HG02763 (cell line): ENCODE results near the gene ZNF260.
"Not testable (repeated sequence)": the region's sequence is repeated elsewhere in the genome, so short reads cannot be mapped to it uniquely, and the experiment has no call there.

ENCODE experiments used
- ATAC-seq: cut with Tn5 transposase; IDR thresholded peaks from one replicate; pipeline ENCODE4 v1.9.1; 2021; ENCODE audit warnings: mild to moderate bottlenecking, moderate library complexity; ENCODE audit not compliant: unreplicated experiment

The ZNF260 gene

DNA sequence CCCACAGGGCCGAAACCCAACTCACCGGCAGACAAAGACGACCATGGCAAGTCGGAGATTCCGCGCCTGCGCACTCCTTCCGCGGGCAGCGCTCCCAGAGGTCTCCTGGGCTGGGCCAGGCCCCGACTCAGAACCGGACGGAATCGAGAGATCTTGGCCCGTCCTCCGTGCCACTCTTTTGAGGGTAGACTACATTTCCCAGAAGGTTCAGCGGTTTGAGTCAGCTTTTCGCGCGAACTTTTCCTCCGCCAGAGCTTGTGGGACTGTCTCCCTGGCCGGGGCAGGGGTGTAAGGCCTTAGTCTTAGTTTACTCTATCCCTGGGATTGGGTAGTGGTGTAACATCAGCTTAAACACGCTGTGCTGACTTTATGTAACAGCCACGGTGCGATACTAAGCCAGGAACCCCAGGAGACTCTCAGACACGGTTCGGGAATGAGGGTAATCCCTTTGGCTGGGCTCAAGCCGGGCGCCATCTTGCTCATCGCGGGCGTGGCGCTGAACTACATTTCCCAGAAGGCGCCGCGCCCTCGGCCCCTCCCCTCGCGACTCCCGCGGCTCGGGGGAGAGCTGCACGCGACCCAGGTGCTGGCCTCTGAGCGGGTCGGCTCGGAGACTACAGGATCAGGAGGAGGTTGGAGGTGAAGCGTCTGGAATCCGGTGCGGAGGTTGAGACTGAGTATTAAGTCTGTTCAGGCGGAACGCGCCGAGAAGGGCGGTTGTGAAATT, at the start of gene ZNF260:
Gene ZNF260 (minus strand): TSS at position 78 of the 727 bp plus-strand sequence. CDS start 13,033 bp downstream, outside the sequence.
- peak; percentile 88 for ATAC-seq

DNA sequence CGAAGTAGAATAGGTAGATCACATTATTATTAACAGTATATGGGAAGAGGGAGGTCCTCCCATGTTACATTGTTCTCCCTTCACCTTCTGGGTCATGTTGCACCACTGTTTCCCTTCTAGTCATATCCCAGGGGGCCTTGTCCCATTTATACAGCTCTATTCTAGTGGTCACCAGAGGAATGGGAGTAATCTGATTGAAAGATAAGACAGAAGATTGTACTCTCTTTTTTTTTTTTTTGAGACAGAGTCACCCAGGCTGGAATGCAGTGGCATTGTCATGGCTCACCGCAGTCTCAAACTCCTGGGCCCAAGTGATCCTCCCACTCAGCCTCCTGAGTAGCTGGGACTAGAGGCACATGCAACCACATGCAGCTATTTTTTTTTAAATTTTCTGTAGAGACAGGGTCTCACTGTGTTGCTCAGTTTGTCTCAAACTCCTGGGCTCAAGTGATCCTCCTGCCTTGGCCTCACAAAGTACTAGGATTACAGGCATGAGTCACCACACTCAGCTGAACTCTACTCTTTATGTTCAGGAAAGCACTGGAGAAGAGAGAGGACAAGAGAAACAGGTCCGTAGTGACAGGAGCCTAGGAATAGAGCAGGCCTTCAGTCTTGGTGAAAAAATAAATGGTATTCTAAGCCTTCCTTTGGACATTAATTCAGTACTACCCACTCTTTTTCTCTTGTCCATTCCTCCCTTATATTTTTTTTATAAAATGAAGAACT, 49.4 kb upstream of the ZNF260 start:
- no peak for ATAC-seq

DNA sequence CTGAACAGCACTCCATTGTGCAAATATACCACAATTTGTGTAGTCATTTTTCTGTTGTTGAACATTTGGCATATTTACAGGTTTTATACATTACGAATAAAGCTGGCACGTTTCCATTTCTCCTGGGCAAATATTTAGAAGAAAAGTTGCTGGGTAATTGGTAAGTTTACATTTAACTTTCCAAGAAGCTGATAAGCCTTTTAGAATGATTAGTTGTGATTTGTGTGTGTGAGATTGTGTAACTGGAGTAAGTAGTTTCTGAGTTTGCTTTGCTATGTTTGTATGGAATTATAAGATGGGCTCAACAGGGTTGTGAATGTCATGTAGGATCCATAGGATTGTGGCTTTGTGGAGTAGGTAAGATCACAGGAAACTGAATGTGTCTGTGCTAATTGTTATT, 46.7 kb upstream of the ZNF260 start:
- ATAC-seq, result no peak

DNA sequence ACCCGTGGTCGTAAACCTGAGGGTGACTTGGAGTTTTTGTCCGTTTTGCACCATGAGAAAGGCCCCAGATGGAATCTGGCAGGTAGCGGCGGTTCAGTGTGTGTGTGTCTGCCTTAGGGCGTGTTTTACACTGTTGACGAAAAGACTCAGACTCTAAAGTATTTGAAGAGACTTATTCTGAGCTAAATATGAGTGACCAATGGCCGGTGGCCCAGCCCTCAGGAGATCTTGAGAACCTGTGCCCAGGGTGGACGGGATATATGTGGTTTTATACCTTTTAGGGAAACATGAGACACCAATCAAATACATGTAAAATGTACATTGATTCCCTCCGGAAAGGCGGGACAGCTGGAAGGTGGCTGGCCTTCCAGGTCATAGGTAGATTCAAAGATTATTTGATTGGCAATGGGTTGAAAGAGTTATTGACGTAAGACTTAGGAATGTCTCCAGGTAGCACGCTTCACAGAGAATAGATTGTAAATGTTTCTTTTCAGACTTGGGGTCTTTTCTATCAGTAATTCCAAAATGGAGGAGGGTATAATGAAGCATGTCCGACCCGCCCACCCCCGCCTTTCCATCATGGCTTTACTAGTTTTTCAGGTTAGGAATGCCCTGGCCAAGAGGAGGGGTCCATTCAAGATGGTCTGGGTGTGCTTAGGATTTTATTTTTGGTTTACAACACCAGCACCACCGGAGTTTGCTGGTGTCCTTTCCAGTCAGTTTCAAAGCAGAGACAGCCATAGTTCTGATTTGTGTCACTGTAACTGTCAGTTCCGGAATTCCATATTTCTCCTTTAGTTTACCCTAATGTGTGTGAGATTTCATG, 46.0 kb upstream of the ZNF260 start:
- peak; percentile 8 for ATAC-seq

DNA sequence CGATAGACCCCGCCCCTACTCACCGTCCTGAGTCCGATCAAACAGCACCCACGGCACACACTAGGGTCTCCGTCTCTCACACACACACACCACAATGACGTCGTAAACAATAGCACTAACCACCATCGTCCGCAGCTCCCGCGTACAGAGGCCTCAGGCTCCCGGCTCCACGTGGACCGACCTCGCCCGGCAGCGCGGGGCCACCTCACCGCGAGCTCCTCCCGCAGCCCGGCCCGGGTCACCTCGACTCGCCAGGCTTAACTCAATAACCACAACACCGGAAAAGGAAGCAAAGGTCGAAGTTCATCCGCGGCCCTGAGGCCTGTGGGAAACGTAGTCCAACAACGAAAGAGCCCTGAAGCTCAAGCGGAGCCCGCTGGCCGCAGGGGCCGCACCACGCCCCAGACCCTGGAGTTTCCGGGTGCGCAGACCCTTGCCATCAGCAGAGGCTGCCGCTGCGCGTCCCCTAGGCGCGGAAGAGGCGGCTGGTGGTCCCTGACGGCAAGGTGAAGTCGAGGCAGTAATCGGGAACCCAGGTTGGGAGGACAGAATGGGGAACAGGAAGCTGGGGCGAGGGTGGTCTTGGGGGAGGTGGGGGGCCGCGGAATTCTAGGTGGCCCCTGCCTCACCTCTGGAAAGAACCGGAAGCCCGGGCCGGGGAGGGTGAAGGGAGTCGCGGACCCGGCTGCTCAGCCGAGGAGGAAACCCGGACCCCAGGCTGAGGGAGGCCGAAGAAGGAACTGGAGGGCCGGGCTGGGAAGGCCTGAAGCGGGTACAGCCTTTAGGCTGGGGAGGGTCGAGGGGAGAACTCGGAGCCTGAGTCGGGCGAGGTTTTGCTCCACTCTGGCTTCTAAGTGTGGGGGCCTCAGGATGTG, 45.2 kb upstream of the ZNF260 start, which contains the start of gene ZNF529:
Gene ZNF529 (minus strand): TSS at position 273 of the 875 bp plus-strand sequence. CDS start 946 bp downstream, outside the sequence.
- ATAC-seq, result peak; percentile 86

DNA sequence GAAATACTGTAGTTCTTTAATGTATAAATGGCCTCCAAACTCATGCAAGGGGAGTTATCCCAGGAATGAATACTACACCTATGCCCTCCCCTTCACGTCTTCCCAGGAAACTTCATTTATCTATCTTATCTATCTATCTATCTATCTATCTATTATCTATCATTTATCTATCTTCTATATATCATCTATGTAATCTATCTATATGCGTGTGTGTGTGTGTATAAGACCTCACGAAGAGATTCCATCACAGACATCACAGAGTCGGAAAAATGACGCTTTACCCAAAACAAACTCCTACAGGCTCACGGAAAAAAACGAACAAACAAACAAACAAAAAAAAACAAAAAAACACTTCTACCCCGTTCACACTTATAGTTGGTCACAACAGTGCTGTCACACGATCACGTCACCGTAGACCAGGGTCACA, 44.5 kb upstream of the ZNF260 start:
- no peak for ATAC-seq

DNA sequence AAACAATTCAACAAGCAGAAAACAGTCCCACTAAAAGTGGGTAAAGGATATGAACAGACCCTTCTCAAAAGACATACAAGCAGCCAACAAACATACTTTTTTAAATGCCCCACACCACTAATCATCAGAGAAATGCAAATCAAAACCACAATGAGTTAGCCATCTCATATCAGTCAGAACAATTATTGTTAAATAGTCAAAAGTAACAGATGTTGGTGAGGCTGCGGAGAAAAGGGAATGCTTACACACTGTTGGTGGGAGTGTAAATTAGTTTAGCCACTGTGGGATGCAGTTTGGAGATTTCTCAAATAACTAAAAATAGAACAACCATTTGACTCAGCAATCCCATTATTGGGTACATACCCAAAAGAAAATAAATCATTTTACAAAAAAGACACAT, 36.3 kb upstream of the ZNF260 start:
- no peak for ATAC-seq

DNA sequence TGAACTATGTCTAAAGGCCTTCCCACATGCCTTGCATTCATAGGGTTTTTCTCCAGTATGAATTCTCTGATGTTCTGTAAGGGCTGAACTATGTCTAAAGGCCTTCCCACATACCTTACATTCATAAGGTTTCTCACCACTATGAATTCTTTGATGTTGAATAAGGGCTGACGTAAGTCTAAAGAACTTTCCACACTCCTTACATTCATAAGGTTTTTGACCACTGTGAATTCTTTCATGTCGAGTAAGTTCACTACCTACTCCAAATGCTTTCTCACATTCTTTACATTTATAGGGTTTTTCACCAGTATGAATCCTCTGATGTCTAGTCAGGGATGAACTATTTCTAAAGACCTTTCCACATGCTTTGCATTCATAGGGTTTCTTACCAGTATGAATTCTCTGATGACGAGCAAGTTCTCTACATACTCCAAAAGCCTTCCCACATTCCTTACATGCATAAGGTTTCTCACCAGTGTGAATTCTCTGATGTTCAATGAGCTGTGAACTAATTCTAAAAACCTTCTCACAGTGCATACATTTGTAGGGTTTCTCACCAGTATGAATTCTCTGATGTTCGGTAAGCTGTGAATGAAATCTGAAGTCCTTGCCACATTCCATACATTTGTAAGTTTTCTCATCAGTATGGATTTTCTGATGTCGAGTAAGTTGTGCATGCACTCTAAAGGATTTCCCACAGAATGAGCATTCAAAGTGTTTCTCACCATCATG, 19.1 kb upstream of the ZNF260 start:
- no peak for ATAC-seq

DNA sequence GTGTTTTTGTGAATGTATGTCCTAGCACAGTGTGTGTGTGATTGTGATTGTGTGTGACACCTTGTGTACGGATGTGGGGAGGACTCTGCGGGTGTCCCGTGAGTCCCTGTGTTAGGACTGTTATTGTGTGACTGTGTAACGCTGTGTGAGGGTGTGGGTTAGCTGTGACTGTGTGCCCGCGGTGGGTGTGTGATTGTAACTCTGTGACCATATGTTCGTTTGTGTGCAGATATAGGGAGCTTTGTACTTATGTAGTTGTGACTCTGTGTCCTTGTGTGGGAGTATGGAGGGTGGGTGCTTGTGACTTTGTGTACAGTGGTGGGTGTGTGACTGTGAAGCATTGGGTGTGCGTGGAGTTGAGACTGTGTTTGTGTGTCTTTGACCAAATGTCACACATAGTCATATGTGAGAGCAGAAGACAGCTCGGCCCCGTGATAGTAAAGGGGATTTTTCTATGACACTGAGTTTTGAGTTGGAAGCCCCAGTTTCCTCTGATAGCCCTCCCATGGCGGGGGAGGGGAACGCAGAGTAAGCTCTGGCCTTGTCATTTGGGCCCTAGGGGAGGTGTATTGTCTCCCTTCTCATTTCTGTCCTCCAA, 949 bp upstream of the ZNF260 start:
- ATAC-seq, result no peak

DNA sequence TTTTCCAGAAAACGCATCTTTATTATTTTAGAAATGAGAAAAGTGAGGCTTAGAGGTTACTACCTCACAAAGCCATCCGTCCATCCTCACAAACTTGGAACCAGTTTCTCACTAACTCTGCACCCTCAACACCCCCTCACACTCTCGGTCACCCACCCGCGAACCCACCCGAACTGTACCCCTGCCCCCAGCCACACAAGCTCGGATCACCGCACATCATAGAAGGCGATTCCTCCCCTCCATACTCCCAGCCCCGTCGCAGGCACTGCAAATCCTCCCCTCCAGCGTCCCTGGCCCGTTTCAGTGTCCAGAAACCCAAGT, 238 bp downstream of the ZNF260 start:
- ATAC-seq, result no peak

DNA sequence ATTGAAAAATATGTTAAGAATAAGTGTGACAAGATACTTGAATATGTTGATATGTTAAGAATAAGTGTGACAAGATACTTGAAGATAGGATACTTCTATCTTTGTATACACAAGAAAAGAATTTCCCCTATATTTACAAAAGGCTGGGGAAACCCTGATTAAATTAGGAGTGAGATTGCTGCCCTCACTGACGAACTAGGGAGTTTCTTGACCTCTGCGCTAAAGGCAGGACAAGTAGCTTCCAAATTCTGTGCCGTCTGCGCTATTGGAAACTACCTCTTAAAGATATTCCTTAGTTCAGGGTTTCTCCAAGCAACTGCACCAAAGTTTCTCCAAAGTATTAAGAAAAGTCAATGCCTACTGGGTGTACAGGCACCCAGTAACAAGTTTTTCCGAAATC, 730 bp downstream of the ZNF260 start:
- ATAC-seq, result no peak

DNA sequence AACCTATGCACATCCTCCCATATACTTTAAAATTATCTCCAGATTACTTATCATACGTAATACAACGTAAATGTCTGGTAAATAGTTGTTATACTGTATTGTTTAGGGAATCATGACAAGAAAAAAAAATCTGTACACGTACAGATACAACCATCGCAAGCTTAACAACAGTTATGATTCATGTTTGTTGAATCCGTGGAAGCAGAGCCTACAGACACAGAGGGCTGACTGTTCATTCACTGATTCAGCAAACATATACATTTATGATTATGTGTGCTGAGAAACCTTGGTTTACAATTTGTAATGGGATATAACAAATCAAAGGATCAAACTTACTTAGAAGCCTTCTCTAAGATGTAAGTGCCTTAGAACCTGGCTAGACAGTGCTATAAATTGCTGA, 1.5 kb downstream of the ZNF260 start:
- no peak for ATAC-seq

DNA sequence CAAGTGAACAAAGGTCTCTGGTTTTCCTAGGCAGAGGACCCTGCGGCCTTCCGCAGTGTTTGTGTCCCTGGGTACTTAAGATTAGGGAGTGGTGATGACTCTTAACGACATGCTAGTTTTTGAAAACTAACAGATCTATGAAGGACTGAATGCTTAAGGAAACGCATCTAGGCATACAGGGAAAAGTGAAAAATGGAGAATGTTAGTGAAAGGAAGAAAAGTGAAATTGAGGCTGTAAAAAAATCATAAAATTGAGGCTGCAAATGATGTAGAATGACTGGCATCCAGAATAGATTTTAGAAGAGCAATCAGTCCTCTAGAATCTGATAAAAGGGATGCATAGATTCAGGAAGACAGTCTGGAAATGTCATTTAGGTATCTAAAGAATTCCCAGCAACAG, 3.5 kb downstream of the ZNF260 start:
- no peak for ATAC-seq

DNA sequence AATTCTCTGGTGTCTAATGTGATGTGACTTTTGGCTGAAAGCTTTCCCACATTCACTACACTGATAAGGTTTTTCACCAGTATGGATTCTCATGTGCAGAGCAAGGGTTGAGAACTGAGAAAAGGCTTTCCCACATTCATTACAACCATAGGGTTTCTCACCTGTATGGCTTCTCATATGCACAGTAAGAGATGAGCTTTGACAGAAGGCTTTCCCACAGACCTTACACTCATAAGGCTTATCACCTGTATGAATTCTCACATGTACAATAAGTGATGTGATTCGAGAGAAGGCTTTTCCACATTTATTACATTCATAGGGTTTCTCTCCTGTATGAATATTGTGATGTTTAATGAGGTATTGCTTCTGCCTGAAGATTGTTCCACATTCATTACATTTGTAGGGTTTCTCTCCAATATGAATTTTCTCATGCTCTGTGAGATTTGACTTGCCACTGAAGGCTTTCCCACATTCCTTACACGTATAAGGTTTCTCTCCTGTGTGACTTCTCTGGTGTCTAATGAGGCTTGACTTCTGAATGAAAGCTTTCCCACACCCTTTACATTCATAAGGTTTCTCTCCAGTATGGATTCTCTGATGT, 14.0 kb downstream of the ZNF260 start:
- ATAC-seq, result no peak

DNA sequence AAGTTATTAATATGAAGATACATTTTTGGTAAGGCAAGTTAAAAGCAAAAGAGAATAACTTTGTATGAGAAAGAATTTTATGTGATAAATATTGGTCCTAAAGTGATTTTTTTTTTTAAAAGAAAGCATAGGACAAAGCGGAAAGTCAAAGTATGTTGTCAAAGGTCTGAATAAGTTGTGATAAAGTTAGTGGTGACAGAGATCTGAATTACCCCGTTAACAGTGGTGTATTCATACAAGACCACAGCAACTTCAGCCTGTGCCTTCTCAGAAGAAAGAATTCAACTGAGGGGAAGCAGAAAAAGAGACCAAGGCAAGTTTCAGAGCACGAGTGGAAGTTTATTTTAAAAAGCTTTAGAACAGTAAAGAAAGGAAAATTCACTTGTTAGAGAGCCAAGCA, 19.7 kb downstream of the ZNF260 start:
- ATAC-seq, result no peak

DNA sequence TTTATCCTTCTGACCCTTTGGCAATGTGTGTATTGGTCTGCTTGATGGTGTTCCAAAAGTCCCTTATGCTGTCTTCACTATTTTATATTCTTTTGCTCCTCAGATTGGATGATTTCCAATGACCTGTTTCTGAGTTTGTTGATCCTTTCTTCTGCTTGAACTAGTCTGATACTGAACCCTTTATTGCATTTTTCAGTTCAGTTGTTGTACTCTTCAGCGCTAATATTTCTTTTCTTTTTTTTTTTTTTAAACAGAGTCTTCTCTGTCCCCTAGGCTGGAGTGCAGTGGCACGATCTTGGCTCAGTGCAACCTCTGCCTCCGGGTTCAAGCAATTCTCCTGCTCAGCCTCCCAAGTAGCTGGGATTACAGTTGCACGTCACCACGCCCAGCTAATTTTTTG, 26.1 kb downstream of the ZNF260 start:
- no peak for ATAC-seq

DNA sequence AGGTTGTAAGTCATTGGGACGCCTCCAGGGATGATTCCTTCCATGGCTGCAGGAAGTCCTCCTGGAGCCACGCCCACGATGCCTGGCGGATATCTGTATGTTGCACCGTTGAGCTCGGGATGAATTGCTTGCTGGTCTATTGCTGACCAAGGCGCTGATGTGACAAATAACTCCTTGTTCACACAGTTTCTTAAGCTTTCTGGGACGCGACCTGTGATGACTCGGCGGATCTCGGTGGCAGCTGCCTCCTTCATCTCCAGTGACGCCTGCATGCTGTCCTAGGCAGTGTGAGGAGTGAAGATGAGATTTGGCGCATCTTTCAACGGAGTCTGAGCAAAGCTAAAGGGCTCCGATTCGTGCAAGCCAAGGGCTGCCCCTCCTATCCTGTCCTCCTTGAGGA, 31.1 kb downstream of the ZNF260 start:
- ATAC-seq, result no peak

DNA sequence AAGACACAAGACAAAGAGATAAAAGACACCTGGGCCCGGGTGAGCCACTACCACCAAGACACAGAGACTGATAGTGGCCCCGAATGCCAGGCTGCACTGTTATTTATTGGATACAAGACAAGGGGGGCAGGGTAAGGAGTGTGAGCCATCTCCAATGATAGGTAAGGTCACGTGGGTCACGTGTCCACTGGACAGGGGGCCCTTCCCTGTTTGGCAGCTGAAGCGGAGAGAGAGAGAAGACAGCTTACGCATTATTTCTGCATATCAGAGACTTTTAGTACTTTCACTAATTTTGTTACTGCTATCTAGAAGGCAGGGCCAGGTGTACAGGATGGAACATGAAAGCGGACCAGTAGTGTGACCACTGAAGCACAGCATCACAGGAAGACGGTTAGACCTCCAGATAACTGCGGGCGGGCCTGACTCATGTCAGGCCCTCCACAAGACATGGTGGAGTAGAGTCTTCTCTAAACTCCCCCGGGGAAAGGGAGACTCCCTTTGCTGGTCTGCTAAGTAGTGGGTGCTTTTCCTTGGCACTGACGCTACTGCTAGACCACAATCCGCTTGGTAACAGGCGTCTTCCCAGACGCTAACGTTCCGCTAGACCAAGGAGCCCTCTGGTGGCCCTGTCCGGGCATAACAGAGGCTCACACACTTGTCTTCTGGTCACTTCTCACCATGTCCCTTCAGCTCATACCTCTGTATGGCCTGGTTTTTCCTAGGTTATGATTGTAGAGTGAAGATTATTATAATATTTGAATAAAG, 35.2 kb downstream of the ZNF260 start:
- ATAC-seq, result not testable (repeated sequence)
